ENCODE measurements around the gene LUC7L3.

LUC7L3 gene

GRCh38 chr17:50749245-50749644, 29.8 kb downstream of the LUC7L3 start:
- no peak overlapping the region for H3K4me3 Mint-ChIP-seq
- H3K36me3 Mint-ChIP-seq (ENCODE audit: low read depth), result peaks cover 78% of the 10 kb centered on the region
- H3K27ac Mint-ChIP-seq, result no peak overlapping the region
- peaks cover 3% of the 10 kb centered on the region for H3K27me3 Mint-ChIP-seq (ENCODE audit: low read depth, poor library complexity)
- no peak for TF ChIP-seq CTCF (IDR thresholded peaks at IDR 0.05)
- no peak for DNase-seq
- no peaks in the 10 kb centered on the region for H3K9me3 Mint-ChIP-seq
- no peaks in the 10 kb centered on the region for H3K4me1 Mint-ChIP-seq

GRCh38 chr17:50754521-50754920, 35.1 kb downstream of the LUC7L3 start:
- no peak overlapping the region for H3K4me3 Mint-ChIP-seq
- DNase-seq, result no peak
- TF ChIP-seq CTCF (IDR thresholded peaks at IDR 0.05), result no peak
- H3K27me3 Mint-ChIP-seq (ENCODE audit: low read depth, poor library complexity), result peaks cover 4% of the 10 kb centered on the region
- H3K27ac Mint-ChIP-seq, result peak overlapping the region; percentile 75
- peaks cover 44% of the 10 kb centered on the region for H3K36me3 Mint-ChIP-seq (ENCODE audit: low read depth)
- H3K4me1 Mint-ChIP-seq, result no peaks in the 10 kb centered on the region
- H3K9me3 Mint-ChIP-seq, result no peaks in the 10 kb centered on the region

- peak overlapping the region; percentile 24 for H3K27ac Mint-ChIP-seq
- peaks cover 11% of the 10 kb centered on the region for H3K4me1 Mint-ChIP-seq
- no peak for TF ChIP-seq CTCF (IDR thresholded peaks at IDR 0.05)
- H3K27me3 Mint-ChIP-seq (ENCODE audit: low read depth, poor library complexity), result peaks cover 4% of the 10 kb centered on the region
- no peak overlapping the region for H3K4me3 Mint-ChIP-seq
- no peak for DNase-seq
- peaks cover 16% of the 10 kb centered on the region for H3K36me3 Mint-ChIP-seq (ENCODE audit: low read depth)
- H3K9me3 Mint-ChIP-seq, result no peaks in the 10 kb centered on the region
Measured at GRCh38 chr17:50758524-50758923, 39.1 kb downstream of the LUC7L3 start.

GRCh38 chr17:50758989-50759544, 39.7 kb downstream of the LUC7L3 start:
- Mint-ChIP-seq H3K4me1 (peaks cover 14% of the 10 kb centered on the region), H3K27ac (peak overlapping the region; percentile 24), H3K27me3 (ENCODE audit: low read depth, poor library complexity) (peaks cover 4% of the 10 kb centered on the region), H3K9me3 (no peaks in the 10 kb centered on the region), H3K36me3 (ENCODE audit: low read depth) (peaks cover 12% of the 10 kb centered on the region), H3K4me3 (no peak overlapping the region)
- DNase-seq, result no peak
- no peak for TF ChIP-seq CTCF (IDR thresholded peaks at IDR 0.05)

- Mint-ChIP-seq H3K27ac (peak overlapping the region; percentile 72), H3K36me3 (ENCODE audit: low read depth) (no peaks in the 10 kb centered on the region), H3K4me3 (no peak overlapping the region), H3K9me3 (no peaks in the 10 kb centered on the region), H3K4me1 (peaks cover 44% of the 10 kb centered on the region), H3K27me3 (ENCODE audit: low read depth, poor library complexity) (peaks cover 4% of the 10 kb centered on the region)
- no peak for TF ChIP-seq CTCF (IDR thresholded peaks at IDR 0.05)
- no peak for DNase-seq
Measured at GRCh38 chr17:50762177-50762576, 42.8 kb downstream of the LUC7L3 start.

- Mint-ChIP-seq H3K36me3 (ENCODE audit: low read depth) (no peaks in the 10 kb centered on the region), H3K4me1 (peaks cover 44% of the 10 kb centered on the region), H3K4me3 (no peak overlapping the region), H3K27me3 (ENCODE audit: low read depth, poor library complexity) (peaks cover 5% of the 10 kb centered on the region), H3K9me3 (no peaks in the 10 kb centered on the region), H3K27ac (no peak overlapping the region)
- no peak for TF ChIP-seq CTCF (IDR thresholded peaks at IDR 0.05)
- no peak for DNase-seq
Measured at GRCh38 chr17:50763716-50764475, 44.5 kb downstream of the LUC7L3 start.
